ENCODE data around the gene PRKRA. TPM values are rescaled to one million over a fixed set of nuclear protein-coding genes. Genes with fewer than 3 reads are reported as not detected.

PRKRA gene
- total and polyA plus RNA-seq, 9 of the 15 experiments (the other 6 are each of a cell fraction or from before 2014, with no cell fraction given) = 14.1 to 78.1 (median 52.3) TPM

- in situ Hi-C loops (cut with MboI) (no loop called here), intact Hi-C loops (cut with micrococcal nuclease) (no loop called here)
- Histone ChIP-seq H3K79me2 (ENCODE audit: control insufficient read depth, insufficient read depth, low read length) (no peaks in the 10 kb centered on the region), H2AFZ (ENCODE audit: low read depth, low read length) (no peak overlapping the region), H3K4me1 (replicated peaks in 1 of 2; ENCODE audit: control insufficient read depth in 2 of 2, insufficient read depth in 2 of 2, low read length in 2 of 2) (peaks cover 0 to 8% of the 10 kb centered on the region in 2 experiments; a peak in 2 of 5 replicates), H3K9ac (ENCODE audit: insufficient read depth in 1 of 2, low read depth in 2 of 2, low read length in 2 of 2) (no peak overlapping the region; a peak in 1 of 4 replicates), H3K27ac (ENCODE audit: extremely low read depth, low read depth, low read length) (peak overlapping the region; percentile 6; the same call in 1 of the 3 replicates), H4K20me1 (replicated peaks; ENCODE audit: control insufficient read depth, insufficient read depth, low read length) (no peaks in the 10 kb centered on the region), H3K27me3 (ENCODE audit: control insufficient read depth in 2 of 2, insufficient read depth in 2 of 2, low read length in 2 of 2) (no peaks in the 10 kb centered on the region), H3K4me2 (ENCODE audit: insufficient read depth, low read length) (peak overlapping the region; percentile 44), H3K9me3 (replicated peaks; ENCODE audit: control insufficient read depth, insufficient read depth, low read depth, low read length) (no peaks in the 10 kb centered on the region), H3K36me3 (ENCODE audit: control insufficient read depth, insufficient read depth, low read length) (peaks cover 79% of the 10 kb centered on the region), H3K9me1 (ENCODE audit: control insufficient read depth, insufficient read depth, low read length) (no peaks in the 10 kb centered on the region), H3K4me3 (no peak overlapping the region)
- BruUV-seq (replicated peaks) = no TSS peak
- ATAC-seq (peak; percentile 83), DNase-seq (ENCODE audit: extremely low read depth in 1 of 4, low spot score in 3 of 4) (peak; percentile 21 to 70 (median 52)), FAIRE-seq (peak; percentile 68)
- ChIA-PET POLR2A (no interaction called here), CTCF (ENCODE audit: low intra/inter-chr PET ratio) (no interaction called here)
- TF ChIP-seq PATZ1 (CRISPR knock-in tag; IDR thresholded peaks at IDR 0.05; ENCODE audit: borderline replicate concordance) (no peak), RAD21 (CRISPR knock-in tag; conservative IDR thresholded peaks at IDR 0.05 in 1 of 2, IDR thresholded peaks at IDR 0.05 in 1 of 2) (no peak), HMG20A (CRISPR knock-in tag; conservative IDR thresholded peaks at IDR 0.05) (no peak), FOXP1 (CRISPR knock-in tag; IDR thresholded peaks at IDR 0.05) (no peak), SMAD4 (CRISPR knock-in tag; conservative IDR thresholded peaks at IDR 0.05) (no peak), RCOR1 (IDR thresholded peaks at IDR 0.05; ENCODE audit: borderline replicate concordance in 1 of 2, low read depth in 2 of 2, low read length in 2 of 2) (0 out of 4 replicates have a peak, but pooled peaks of 1 of the 2 experiments have one; percentile 53), JUND (IDR thresholded peaks at IDR 0.05; ENCODE audit: borderline replicate concordance, low read depth, low read length) (peak; percentile 62; the same call in 1 of the 2 replicates), JUND (tag; IDR thresholded peaks at IDR 0.05; ENCODE audit: borderline replicate concordance, low read depth, low read length) (peak; percentile 53; the same call in 1 of the 3 replicates), PHF8 (IDR thresholded peaks at IDR 0.05; ENCODE audit: borderline replicate concordance, low read length) (no peak), ZNF639 (CRISPR knock-in tag; conservative IDR thresholded peaks at IDR 0.05 in 1 of 2, IDR thresholded peaks at IDR 0.05 in 1 of 2) (no peak; a peak in 1 of 4 replicates), GATA2 (CRISPR knock-in tag; IDR thresholded peaks at IDR 0.05) (peak; percentile 51; the same call in 1 of the 2 replicates), ZNF449 (CRISPR knock-in tag; IDR thresholded peaks at IDR 0.05) (no peak), ZNF785 (CRISPR knock-in tag; IDR thresholded peaks at IDR 0.05) (no peak)
- TF ChIP-seq, protein P1, sequence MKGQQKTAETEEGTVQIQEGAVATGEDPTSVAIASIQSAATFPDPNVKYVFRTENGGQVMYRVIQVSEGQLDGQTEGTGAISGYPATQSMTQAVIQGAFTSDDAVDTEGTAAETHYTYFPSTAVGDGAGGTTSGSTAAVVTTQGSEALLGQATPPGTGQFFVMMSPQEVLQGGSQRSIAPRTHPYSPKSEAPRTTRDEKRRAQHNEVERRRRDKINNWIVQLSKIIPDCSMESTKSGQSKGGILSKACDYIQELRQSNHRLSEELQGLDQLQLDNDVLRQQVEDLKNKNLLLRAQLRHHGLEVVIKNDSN (CRISPR knock-in tag; IDR thresholded peaks at IDR 0.05) = no peak
- TF ChIP-seq, protein P2, sequence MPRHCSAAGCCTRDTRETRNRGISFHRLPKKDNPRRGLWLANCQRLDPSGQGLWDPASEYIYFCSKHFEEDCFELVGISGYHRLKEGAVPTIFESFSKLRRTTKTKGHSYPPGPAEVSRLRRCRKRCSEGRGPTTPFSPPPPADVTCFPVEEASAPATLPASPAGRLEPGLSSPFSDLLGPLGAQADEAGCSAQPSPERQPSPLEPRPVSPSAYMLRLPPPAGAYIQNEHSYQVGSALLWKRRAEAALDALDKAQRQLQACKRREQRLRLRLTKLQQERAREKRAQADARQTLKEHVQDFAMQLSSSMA (CRISPR knock-in tag; IDR thresholded peaks at IDR 0.05) = no peak
These were observed 47.2 kb upstream of the PRKRA start for GRCh38 chr2:178498137-178498536.

Data from K562 (cell line).